Endothelial cell of umbilical vein (primary cell): Measurements from ENCODE around the gene ZNF157. TPM values are rescaled to one million over a fixed set of nuclear protein-coding genes. Genes with fewer than 3 reads are reported as not detected.
A peak's percentile ranks its signal among the peaks of the same experiment; 100 is the strongest.
"Not testable (repeated sequence)": the region's sequence is repeated elsewhere in the genome, so short reads cannot be mapped to it uniquely, and the experiment has no call there.

ENCODE experiments used
- BruUV-seq: library from RNA; stranded (reverse); fragments of 400-500 nt; replicated peaks from 2 replicates; lab custom pipeline; 2021; lab: Mats Ljungman, UMichigan
- CTCF ChIA-PET: fragments of 300-600, 350-600 bp; sonication (Branson Sonifier 250); formaldehyde crosslinking; loops from one replicate; lab custom pipeline; 2021; ENCODE audit warnings: antibody characterized with exemption, inconsistent platforms; lab: Charles Lee
- POLR2A ChIA-PET: fragments of 300-600, 350-600 bp; sonication (Branson Sonifier 250); formaldehyde crosslinking; loops from one replicate; lab custom pipeline; 2021; ENCODE audit warnings: antibody characterized with exemption, inconsistent platforms; lab: Charles Lee
- DNase-seq: peaks from one replicate; pipeline ENCODE4 v3.0.0-alpha.2; 2011; ENCODE audit warnings: low read depth, low spot score
- FAIRE-seq: peaks from 2 replicates; lab custom pipeline; 2011; peaks lifted over from hg19 to GRCh38; lab: Jason Lieb, UNC
- H2AFZ ChIP-seq: 2 replicates; pipeline ENCODE4 v1.6.0; 2012; ENCODE audit warnings: low read depth, low read length, control low read depth, inconsistent platforms
- H3K27ac ChIP-seq: 2 replicates; pipeline ENCODE4 v1.5.1; 2011; ENCODE audit warnings: low read depth, mild to moderate bottlenecking, control low read depth, low read length, moderate library complexity; ENCODE audit not compliant: insufficient read depth
- H3K27me3 ChIP-seq, 2 experiments: 2 replicates each; pipeline versions ENCODE4 v1.6.0 to v1.6.1; 2011; ENCODE audit warnings: low read length in 2 of 2, mixed read lengths in 1 of 2; ENCODE audit not compliant: control insufficient read depth in 2 of 2, insufficient read depth in 2 of 2
- H3K36me3 ChIP-seq, 2 experiments: 2 replicates in 1 of 2; 3 replicates in 1 of 2; pipeline ENCODE4 v1.5.1; 2011; ENCODE audit warnings: low read length in 2 of 2, mild to moderate bottlenecking in 1 of 2, moderate library complexity in 1 of 2; ENCODE audit not compliant: control insufficient read depth in 2 of 2, insufficient read depth in 2 of 2; ENCODE audit errors: extremely low read depth in 1 of 2
- H3K4me1 ChIP-seq: 3 replicates; pipeline ENCODE4 v1.5.1; 2011; ENCODE audit warnings: mild to moderate bottlenecking, low read length; ENCODE audit not compliant: control insufficient read depth, insufficient read depth; ENCODE audit errors: extremely low read depth
- H3K4me2 ChIP-seq: 2 replicates; pipeline ENCODE4 v1.6.1; 2011; ENCODE audit warnings: low read length, control low read depth, mixed read lengths; ENCODE audit not compliant: insufficient read depth
- H3K4me3 ChIP-seq, 3 experiments: fragments of 200-600 bp in 1 of 3; sonication (generic), shearing (Covaris generic) in 1 of 3; replicated peaks in 1 of 3; 2 replicates each; pipeline ENCODE4 v1.5.1; 2011 to 2016; ENCODE audit warnings: control low read depth in 3 of 3, low read length in 3 of 3, mild to moderate bottlenecking in 2 of 3, inconsistent platforms in 1 of 3, low read depth in 1 of 3, moderate library complexity in 1 of 3; ENCODE audit not compliant: insufficient read depth in 1 of 3
- H3K79me2 ChIP-seq: 2 replicates; pipeline ENCODE4 v1.6.0; 2012; ENCODE audit warnings: low read length, inconsistent platforms; ENCODE audit not compliant: control insufficient read depth, insufficient read depth
- H3K9ac ChIP-seq: replicated peaks from 2 replicates; pipeline ENCODE3; 2011; ENCODE audit warnings: low read length, control low read depth; ENCODE audit not compliant: insufficient read depth; ENCODE audit errors: extremely low read depth
- H3K9me1 ChIP-seq: replicated peaks from 3 replicates; pipeline ENCODE4 v1.6.0; 2011; ENCODE audit warnings: mild to moderate bottlenecking, low read length; ENCODE audit not compliant: control insufficient read depth, insufficient read depth; ENCODE audit errors: extremely low read depth
- H3K9me3 ChIP-seq: replicated peaks from 2 replicates; pipeline ENCODE4 v1.5.1; 2012; ENCODE audit warnings: low read length, inconsistent platforms; ENCODE audit not compliant: control insufficient read depth, insufficient read depth
- H4K20me1 ChIP-seq: replicated peaks from 2 replicates; pipeline ENCODE3; 2011; ENCODE audit warnings: mild to moderate bottlenecking, low read length; ENCODE audit not compliant: control insufficient read depth, insufficient read depth; ENCODE audit errors: extremely low read depth
- EZH2 ChIP-seq: IDR thresholded peaks from 2 replicates; pipeline ENCODE4 v1.6.1; 2012; ENCODE audit warnings: borderline replicate concordance, low read depth, mild to moderate bottlenecking, moderate library complexity, low read length, inconsistent platforms; ENCODE audit not compliant: severe bottlenecking
- FOS ChIP-seq: IDR thresholded peaks from 2 replicates; pipeline ENCODE4 v1.6.1; 2011; ENCODE audit warnings: mild to moderate bottlenecking, low read length, moderate library complexity, borderline replicate concordance; ENCODE audit not compliant: insufficient read depth
- GATA2 ChIP-seq: IDR thresholded peaks from 2 replicates; pipeline ENCODE4 v1.7.0; 2011; ENCODE audit warnings: low read depth, mild to moderate bottlenecking, moderate library complexity, mixed read lengths, low read length; ENCODE audit not compliant: insufficient read length, insufficient read depth
- JUN ChIP-seq: IDR thresholded peaks from 2 replicates; pipeline ENCODE4 v1.6.1; 2011; ENCODE audit warnings: borderline replicate concordance, low read depth; ENCODE audit not compliant: insufficient read length, insufficient read depth
- MYC ChIP-seq: IDR thresholded peaks from one replicate; pipeline ENCODE4 v1.6.1; 2011; ENCODE audit warnings: mild to moderate bottlenecking, low read depth, low read length
- POLR2A ChIP-seq: IDR thresholded peaks from 2 replicates; pipeline ENCODE4 v1.6.1; 2012; ENCODE audit warnings: low read depth, mild to moderate bottlenecking, control low read depth, low read length
- POLR2AphosphoS5 ChIP-seq: IDR thresholded peaks from 2 replicates; pipeline ENCODE4 v1.6.1; 2012; ENCODE audit warnings: low read depth, mild to moderate bottlenecking, control low read depth, low read length, moderate library complexity; ENCODE audit not compliant: insufficient read depth
- dilution Hi-C: fragments of 300-500 bp; cut with MboI; formaldehyde crosslinking; loops from one replicate; pipeline ENCODE4 v1.15.0; 2019; ENCODE audit warnings: low sequenced_read_pairs; ENCODE audit not compliant: extremely low pct_ligation_motif_present
- intact Hi-C: fragments of 100-400 bp; cut with micrococcal nuclease; formaldehyde crosslinking; loops from one replicate; pipeline ENCODE4 v1.10.0; 2022
- polyA plus RNA-seq, 4 experiments: library from polyadenylated mRNA; depleted of rRNA in 3 of 4; stranded (reverse) in 3 of 4; unstranded in 1 of 4; fragments of >200 nt; gene quantifications; 2 replicates each; pipeline versions ENCODE4 v1.2.1 to v1.2.3, GENCODE V29; 2011 to 2012; ENCODE audit warnings: missing spikeins in 1 of 4
- total RNA-seq: library from RNA; stranded (reverse); gene quantifications from 2 replicates; pipeline ENCODE4 v1.2.3, GENCODE V29; 2021
- TF ChIP-seq, protein P1 (sequence below): IDR thresholded peaks from 2 replicates; pipeline ENCODE4 v1.6.1; 2011; ENCODE audit not compliant: insufficient read depth, insufficient read length
- TF ChIP-seq, protein P2 (sequence below), 2 donors: IDR thresholded peaks; 1 replicate in 1 of 2; 2 replicates in 1 of 2; pipeline ENCODE4 v1.5.1; 2011; ENCODE audit warnings: low read length in 2 of 2, mild to moderate bottlenecking in 2 of 2, moderate library complexity in 2 of 2, control low read depth in 1 of 2, inconsistent platforms in 1 of 2, low read depth in 1 of 2; ENCODE audit not compliant: insufficient read depth in 1 of 2; ENCODE audit errors: extremely low read depth in 1 of 2

The ZNF157 gene
- total and polyA plus RNA-seq, 2 donors (not counting 3 experiments of a cell fraction or from before 2014, with no cell fraction given), result not detected

DNA sequence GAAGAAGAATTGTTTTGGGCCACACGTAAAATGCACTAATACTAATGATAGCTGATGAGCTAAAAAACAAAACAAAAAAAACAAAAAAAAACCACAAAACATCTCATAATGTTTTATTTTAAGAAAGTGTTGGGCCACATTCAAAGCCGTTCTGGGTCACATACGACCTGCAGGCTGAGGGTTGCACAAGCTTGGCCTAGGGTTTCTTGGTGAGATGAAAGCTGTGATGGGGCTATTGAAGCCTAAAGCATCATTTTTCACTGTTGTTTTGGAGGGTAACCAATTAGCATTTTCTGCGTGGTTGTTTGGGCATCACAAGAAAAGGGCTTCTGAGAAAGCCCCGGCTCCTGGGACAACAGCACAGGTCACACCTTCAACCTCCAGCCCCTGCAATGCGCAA is 42.5 kb upstream of the ZNF157 start:
- Histone ChIP-seq H3K27ac (no peak overlapping the region), H3K9me3 (no peaks in the 10 kb centered on the region), H3K4me2 (no peak overlapping the region), H3K27me3 (no peaks in the 10 kb centered on the region), H4K20me1 (no peaks in the 10 kb centered on the region), H3K9me1 (no peaks in the 10 kb centered on the region), H2AFZ (no peak overlapping the region), H3K4me1 (no peaks in the 10 kb centered on the region), H3K9ac (no peak overlapping the region), H3K4me3 (no peak overlapping the region), H3K36me3 (no peaks in the 10 kb centered on the region), H3K79me2 (no peaks in the 10 kb centered on the region)
- dilution Hi-C loops, result no loop called here
- no peak for DNase-seq
- intact Hi-C loops, result no loop called here
- ChIA-PET POLR2A (no interaction called here), CTCF (no interaction called here)
- peak; percentile 24 for FAIRE-seq
- BruUV-seq, result no TSS peak
- TF ChIP-seq GATA2 (no peak), MYC (no peak), JUN (no peak), POLR2AphosphoS5 (no peak), EZH2 (no peak), POLR2A (no peak), FOS (no peak)
- TF ChIP-seq, protein P1, sequence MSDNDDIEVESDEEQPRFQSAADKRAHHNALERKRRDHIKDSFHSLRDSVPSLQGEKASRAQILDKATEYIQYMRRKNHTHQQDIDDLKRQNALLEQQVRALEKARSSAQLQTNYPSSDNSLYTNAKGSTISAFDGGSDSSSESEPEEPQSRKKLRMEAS, result no peak
- TF ChIP-seq, protein P2, sequence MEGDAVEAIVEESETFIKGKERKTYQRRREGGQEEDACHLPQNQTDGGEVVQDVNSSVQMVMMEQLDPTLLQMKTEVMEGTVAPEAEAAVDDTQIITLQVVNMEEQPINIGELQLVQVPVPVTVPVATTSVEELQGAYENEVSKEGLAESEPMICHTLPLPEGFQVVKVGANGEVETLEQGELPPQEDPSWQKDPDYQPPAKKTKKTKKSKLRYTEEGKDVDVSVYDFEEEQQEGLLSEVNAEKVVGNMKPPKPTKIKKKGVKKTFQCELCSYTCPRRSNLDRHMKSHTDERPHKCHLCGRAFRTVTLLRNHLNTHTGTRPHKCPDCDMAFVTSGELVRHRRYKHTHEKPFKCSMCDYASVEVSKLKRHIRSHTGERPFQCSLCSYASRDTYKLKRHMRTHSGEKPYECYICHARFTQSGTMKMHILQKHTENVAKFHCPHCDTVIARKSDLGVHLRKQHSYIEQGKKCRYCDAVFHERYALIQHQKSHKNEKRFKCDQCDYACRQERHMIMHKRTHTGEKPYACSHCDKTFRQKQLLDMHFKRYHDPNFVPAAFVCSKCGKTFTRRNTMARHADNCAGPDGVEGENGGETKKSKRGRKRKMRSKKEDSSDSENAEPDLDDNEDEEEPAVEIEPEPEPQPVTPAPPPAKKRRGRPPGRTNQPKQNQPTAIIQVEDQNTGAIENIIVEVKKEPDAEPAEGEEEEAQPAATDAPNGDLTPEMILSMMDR (IDR thresholded peaks at IDR 0.05; ENCODE audit: extremely low read depth in 1 of 2, insufficient read depth in 1 of 2, low read depth in 1 of 2, low read length in 2 of 2), result no peak

DNA sequence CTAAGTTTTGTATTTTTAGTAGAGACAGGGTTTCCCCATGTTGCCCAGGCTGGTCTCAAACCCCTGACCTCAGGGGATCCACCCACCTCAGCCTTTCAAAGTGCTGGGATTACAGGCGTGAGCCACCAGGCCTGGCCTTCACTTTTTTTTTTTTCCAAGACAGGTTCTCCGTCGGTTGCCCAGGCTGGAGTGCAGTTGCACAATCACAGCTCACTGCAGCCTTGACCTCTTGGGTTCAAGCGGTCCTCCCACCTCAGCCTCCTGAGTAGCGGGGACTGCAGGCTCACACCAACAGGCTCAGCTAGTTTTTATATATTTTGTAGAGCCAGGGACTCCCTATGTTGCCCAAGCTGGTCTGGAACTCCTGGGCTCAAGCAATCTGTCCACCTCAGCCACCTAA is 37.6 kb upstream of the ZNF157 start:
- H3K4me2 ChIP-seq, H3K9ac ChIP-seq, FAIRE-seq, H3K9me3 ChIP-seq, H4K20me1 ChIP-seq, dilution Hi-C loops, POLR2A ChIA-PET, H3K27ac ChIP-seq, H3K4me3 ChIP-seq, H3K79me2 ChIP-seq, BruUV-seq, DNase-seq, H2AFZ ChIP-seq, H3K4me1 ChIP-seq, H3K36me3 ChIP-seq, CTCF ChIA-PET, H3K9me1 ChIP-seq, H3K27me3 ChIP-seq, intact Hi-C loops: not testable (repeated sequence)
